Measurements from ENCODE around the gene ETS1.

DNA sequence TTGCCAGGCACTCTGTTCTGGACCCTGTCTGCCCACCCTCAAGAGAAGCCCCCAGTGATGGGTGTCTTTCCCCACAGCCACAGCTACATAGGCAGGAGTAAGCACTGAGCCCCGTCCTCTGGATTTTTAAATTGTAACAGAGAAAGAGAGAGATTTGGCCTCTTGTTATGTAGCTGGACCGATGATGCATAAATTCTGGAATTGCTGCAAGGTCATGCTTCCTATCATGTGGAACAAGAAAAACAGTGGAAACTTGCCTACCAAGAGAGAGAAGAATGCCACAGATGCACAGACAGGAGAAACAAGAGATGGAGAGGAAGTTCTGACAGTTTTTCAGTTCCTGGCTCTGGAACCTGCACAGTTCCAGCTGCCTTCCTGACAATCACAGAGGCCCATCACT lies 150.2 kb downstream of the ETS1 start:
- TF ChIP-seq, protein P1, sequence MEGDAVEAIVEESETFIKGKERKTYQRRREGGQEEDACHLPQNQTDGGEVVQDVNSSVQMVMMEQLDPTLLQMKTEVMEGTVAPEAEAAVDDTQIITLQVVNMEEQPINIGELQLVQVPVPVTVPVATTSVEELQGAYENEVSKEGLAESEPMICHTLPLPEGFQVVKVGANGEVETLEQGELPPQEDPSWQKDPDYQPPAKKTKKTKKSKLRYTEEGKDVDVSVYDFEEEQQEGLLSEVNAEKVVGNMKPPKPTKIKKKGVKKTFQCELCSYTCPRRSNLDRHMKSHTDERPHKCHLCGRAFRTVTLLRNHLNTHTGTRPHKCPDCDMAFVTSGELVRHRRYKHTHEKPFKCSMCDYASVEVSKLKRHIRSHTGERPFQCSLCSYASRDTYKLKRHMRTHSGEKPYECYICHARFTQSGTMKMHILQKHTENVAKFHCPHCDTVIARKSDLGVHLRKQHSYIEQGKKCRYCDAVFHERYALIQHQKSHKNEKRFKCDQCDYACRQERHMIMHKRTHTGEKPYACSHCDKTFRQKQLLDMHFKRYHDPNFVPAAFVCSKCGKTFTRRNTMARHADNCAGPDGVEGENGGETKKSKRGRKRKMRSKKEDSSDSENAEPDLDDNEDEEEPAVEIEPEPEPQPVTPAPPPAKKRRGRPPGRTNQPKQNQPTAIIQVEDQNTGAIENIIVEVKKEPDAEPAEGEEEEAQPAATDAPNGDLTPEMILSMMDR (optimal IDR thresholded peaks at IDR 0.05 in 1 of 3, IDR thresholded peaks at IDR 0.05 in 1 of 3, conservative IDR thresholded peaks at IDR 0.05 in 1 of 3; ENCODE audit: extremely low read depth in 1 of 3, insufficient read depth in 2 of 3, low read length in 3 of 3) = no peak
- TF ChIP-seq EZH2 (IDR thresholded peaks at IDR 0.05; ENCODE audit: low read length) = no peak

All from keratinocyte (primary cell).